GM11168 (cell line): Measurements from ENCODE around the gene MNAT1.

Source experiments
- in situ Hi-C: fragments of 300-500 bp; cut with MboI; formaldehyde crosslinking; loops from one replicate; pipeline ENCODE4 v1.12.0; 2022; ENCODE audit warnings: low sequenced_read_pairs; ENCODE audit not compliant: unreplicated experiment

The MNAT1 gene

GRCh38 chr14:60956632-60957031 lies 222.1 kb downstream of the MNAT1 start:
- in situ Hi-C loops: no loop called here

GRCh38 chr14:60958146-60958545 lies 223.6 kb downstream of the MNAT1 start:
- in situ Hi-C loops: no loop called here

GRCh38 chr14:60963761-60964160 lies 229.2 kb downstream of the MNAT1 start:
- in situ Hi-C loops: no loop called here

GRCh38 chr14:60964904-60965303 lies 230.3 kb downstream of the MNAT1 start:
- in situ Hi-C loops: no loop called here

- in situ Hi-C loops: no loop called here
Observed at GRCh38 chr14:60965402-60965801, 230.8 kb downstream of the MNAT1 start.

- in situ Hi-C loops: no loop called here
Observed at GRCh38 chr14:60968099-60968498, 233.5 kb downstream of the MNAT1 start.

- in situ Hi-C loops: no loop called here
Observed at GRCh38 chr14:60968671-60969070, 234.1 kb downstream of the MNAT1 start.

GRCh38 chr14:60970146-60970545 lies 235.6 kb downstream of the MNAT1 start:
- in situ Hi-C loops: no loop called here

- in situ Hi-C loops: no loop called here
Observed at GRCh38 chr14:60971271-60971670, 236.7 kb downstream of the MNAT1 start.

GRCh38 chr14:60972295-60972694 lies 237.7 kb downstream of the MNAT1 start:
- in situ Hi-C loops: no loop called here

- in situ Hi-C loops: no loop called here
Observed at GRCh38 chr14:60973070-60973469, 238.5 kb downstream of the MNAT1 start.

- in situ Hi-C loops: no loop called here
Observed at GRCh38 chr14:60974090-60974651, 239.6 kb downstream of the MNAT1 start.

GRCh38 chr14:60975551-60975950 lies 241.0 kb downstream of the MNAT1 start:
- in situ Hi-C loops: no loop called here

GRCh38 chr14:60977847-60978246 lies 243.3 kb downstream of the MNAT1 start:
- in situ Hi-C loops: no loop called here

- in situ Hi-C loops: no loop called here
Observed at GRCh38 chr14:60980811-60981632, 246.5 kb downstream of the MNAT1 start, which contains the start of the genes SLC38A6 and TRMT5. Gene SLC38A6 (plus strand): TSS chr14:60981245. CDS start chr14:60981278, 33 bp downstream. Gene TRMT5 (minus strand): TSS chr14:60981079. CDS start chr14:60980973, 106 bp downstream.

- in situ Hi-C loops: no loop called here
Observed at GRCh38 chr14:60981633-60982455, 247.3 kb downstream of the MNAT1 start.

GRCh38 chr14:60984196-60984595 lies 249.6 kb downstream of the MNAT1 start:
- in situ Hi-C loops: no loop called here

- in situ Hi-C loops: no loop called here
Observed at GRCh38 chr14:60986500-60986899, 251.9 kb downstream of the MNAT1 start.

GRCh38 chr14:60989599-60989998 lies 255.0 kb downstream of the MNAT1 start:
- in situ Hi-C loops: no loop called here

GRCh38 chr14:60998617-60999016 lies 264.1 kb downstream of the MNAT1 start:
- in situ Hi-C loops: no loop called here

GRCh38 chr14:60999536-60999935 lies 265.0 kb downstream of the MNAT1 start:
- in situ Hi-C loops: no loop called here
